Measurements from ENCODE around the gene PAOX. TPM values are rescaled to one million over a fixed set of nuclear protein-coding genes. Genes with fewer than 3 reads are reported as not detected.
A peak's percentile ranks its signal among the peaks of the same experiment; 100 is the strongest.

Gene PAOX
- total and polyA plus RNA-seq, 2 of the 13 experiments (the other 11 are each of a cell fraction or from before 2014, with no cell fraction given), result 0.49 to 0.77 TPM

DNA sequence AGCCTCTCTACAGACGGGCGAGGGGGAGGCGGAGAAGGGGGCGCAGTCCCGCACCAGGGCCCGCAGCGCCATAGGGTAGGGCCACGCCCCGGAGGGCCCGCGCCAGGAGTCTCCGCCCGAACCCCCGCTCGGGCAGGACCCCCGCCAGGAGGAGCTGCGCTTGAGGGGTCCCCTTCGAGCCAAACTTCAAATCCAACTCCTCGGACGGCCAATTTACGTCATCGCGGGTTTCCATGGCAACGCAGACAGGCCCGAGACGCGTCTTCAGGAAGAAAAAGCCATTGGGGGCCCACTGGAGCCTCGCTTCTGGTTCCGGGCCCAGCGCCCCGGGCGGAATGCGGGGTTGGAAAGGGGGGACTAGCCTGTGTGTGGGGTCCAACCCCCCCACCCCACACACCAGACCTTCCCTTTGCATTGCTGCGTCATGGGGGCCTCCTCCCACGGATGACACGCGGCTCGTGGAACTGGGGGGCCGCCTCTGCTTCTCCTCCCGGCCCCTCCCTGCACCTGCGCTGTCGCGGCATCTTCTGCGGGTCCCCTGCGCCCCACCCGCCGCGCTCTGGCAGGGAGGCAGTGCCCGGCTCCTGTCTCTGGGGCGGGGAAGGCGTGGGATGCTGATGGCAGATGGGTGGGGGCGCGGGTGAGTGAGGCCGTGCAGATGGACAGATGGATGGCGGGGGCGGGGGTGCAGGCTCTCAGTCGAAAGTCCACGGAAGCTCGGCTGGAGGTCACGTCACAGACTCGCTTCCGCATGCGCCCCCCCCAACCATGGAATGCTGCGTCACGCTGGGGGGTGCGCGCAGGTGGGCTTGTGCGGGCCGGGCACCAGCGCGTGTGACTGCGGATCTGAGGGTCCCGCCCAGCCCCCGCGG, 43.6 kb upstream of the PAOX start (continued):
- TF ChIP-seq KLF11 (CRISPR knock-in tag; IDR thresholded peaks at IDR 0.05) (no peak), TOPORS (CRISPR knock-in tag; IDR thresholded peaks at IDR 0.05) (no peak), HIVEP1 (CRISPR knock-in tag; IDR thresholded peaks at IDR 0.05) (no peak), SMC3 (IDR thresholded peaks at IDR 0.05; ENCODE audit: low read length) (no peak), FOXC1 (CRISPR knock-in tag; IDR thresholded peaks at IDR 0.05; ENCODE audit: borderline replicate concordance) (no peak), ZBTB20 (CRISPR knock-in tag; IDR thresholded peaks at IDR 0.05; ENCODE audit: borderline replicate concordance, low read depth) (no peak)

DNA sequence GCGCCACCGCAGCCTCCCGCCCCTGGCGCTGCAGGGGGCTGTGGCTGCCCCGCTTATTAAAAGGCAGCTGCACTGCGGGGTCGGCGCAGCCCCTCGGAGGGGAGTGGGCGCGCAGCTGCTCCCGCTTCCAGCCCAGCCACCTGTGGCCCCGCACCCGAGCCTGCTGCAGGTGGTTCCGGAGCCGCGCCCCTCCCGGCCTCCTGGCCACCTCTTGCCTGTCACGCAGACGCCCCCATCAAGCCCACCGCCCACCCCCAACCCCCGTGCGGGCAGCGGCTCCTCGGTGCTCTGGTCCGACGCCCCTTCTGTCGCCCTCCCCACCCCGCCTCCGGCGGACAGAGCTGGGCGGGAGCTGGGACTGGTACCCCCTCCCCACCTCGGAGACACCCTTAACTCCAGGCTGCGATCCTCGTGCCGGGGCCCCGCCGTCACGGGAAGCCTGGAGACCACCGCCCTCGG, 42.9 kb upstream of the PAOX start:
- H2AFZ ChIP-seq (ENCODE audit: low read length), result no peak overlapping the region
- WGBS (ENCODE audit: low lambda C conversion rate), result 3% methylated on average over 5 of the region's 41 CpGs
- peaks cover 6 to 63% of the 10 kb centered on the region in 2 experiments; a peak in 4 of 5 replicates for H3K27me3 ChIP-seq (ENCODE audit: control insufficient read depth in 1 of 2, insufficient read depth in 2 of 2, low read length in 2 of 2)
- in situ Hi-C loops (cut with HindIII; ENCODE audit: extremely low pct_ligation_motif_present, low pct_unique_long_range_greater_than_20kb) (no loop called here), intact Hi-C loops (cut with micrococcal nuclease; ENCODE audit: unreplicated experiment) (no loop called here)
- peak overlapping the region in 1 of 3 experiments; percentile 72; a peak in 1 of 6 replicates for H3K4me3 ChIP-seq (replicated peaks in 1 of 3; ENCODE audit: insufficient read depth in 1 of 3, low read depth in 2 of 3, low read length in 3 of 3)
- H3K27ac ChIP-seq (ENCODE audit: extremely low read length, insufficient read depth, low read length), result no peak overlapping the region
- no peak for DNase-seq (ENCODE audit: low spot score)
- no peak; the same call in 1 of the 3 replicates for ATAC-seq
- TF ChIP-seq ARNT2 (CRISPR knock-in tag; IDR thresholded peaks at IDR 0.05; ENCODE audit: low read depth) (0 out of 2 replicates have a peak, but pooled peaks have one; percentile 28), NFATC3 (CRISPR knock-in tag; IDR thresholded peaks at IDR 0.05) (no peak)
- H3K79me2 ChIP-seq (ENCODE audit: insufficient read depth, low read length), result no peaks in the 10 kb centered on the region
- no peaks in the 10 kb centered on the region for H3K9me3 ChIP-seq (ENCODE audit: low read length)
- H3K4me1 ChIP-seq (ENCODE audit: insufficient read depth, low read length), result peaks cover 21% of the 10 kb centered on the region
- no peaks in the 10 kb centered on the region for H3K36me3 ChIP-seq (replicated peaks in 1 of 2; ENCODE audit: control insufficient read depth in 1 of 2, insufficient read depth in 2 of 2, low read length in 2 of 2)
- FAIRE-seq, result no peak
- H3K4me2 ChIP-seq (ENCODE audit: low read depth, low read length), result peak overlapping the region; percentile 64; the same call in 1 of the 2 replicates
- H3K9ac ChIP-seq (ENCODE audit: insufficient read depth, low read depth, low read length), result no peak overlapping the region
- H4K20me1 ChIP-seq (ENCODE audit: insufficient read depth, low read length), result no peaks in the 10 kb centered on the region
- BruUV-seq (replicated peaks), result no TSS peak
- CTCF ChIA-PET (ENCODE audit: low intra/inter-chr PET ratio, low total read pairs), result no interaction called here
- POLR2A ChIA-PET, result interaction anchor here (0.9 to 2.2 kb wide), 2 partner anchors 11 to 12 kb away, joined by 5 to 8 read pairs; partner anchors contain the start of gene PRAP1

Data from HepG2 (cell line).